GM23338 (cell line): Measurements from ENCODE around the gene KIF3C. TPM values are rescaled to one million over a fixed set of nuclear protein-coding genes. Genes with fewer than 3 reads are reported as not detected.
"Not testable (repeated sequence)": the region's sequence is repeated elsewhere in the genome, so short reads cannot be mapped to it uniquely, and the experiment has no call there.

Experiments used
- ATAC-seq: fragments of 200-7000 bp; cut with Tn5 transposase; 3 replicates; pipeline ENCODE4 v1.9.1; 2020
- DNase-seq: peaks from one replicate; pipeline ENCODE4 v3.0.0-alpha.2; 2015; ENCODE audit warnings: low spot score
- H2AFZ ChIP-seq: fragments of 200-600 bp; sonication (generic); 2 replicates; pipeline ENCODE4 v1.8.0; 2016; ENCODE audit warnings: antibody characterized with exemption, mild to moderate bottlenecking, moderate library complexity
- H3F3A ChIP-seq: fragments of 200-600 bp; sonication (generic); replicated peaks from 2 replicates; pipeline ENCODE4 v1.8.0; 2017; ENCODE audit warnings: antibody characterized with exemption, mixed run types, low read depth
- H3K27ac ChIP-seq: fragments of 200-600 bp; sonication (generic); 2 replicates; pipeline ENCODE4 v1.6.1; 2016; ENCODE audit warnings: low read depth
- H3K27me3 ChIP-seq: fragments of 200-600 bp; sonication (generic); 2 replicates; pipeline ENCODE4 v1.8.0; 2016; ENCODE audit warnings: mild to moderate bottlenecking, mixed run types, moderate library complexity; ENCODE audit not compliant: insufficient read depth
- H3K36me3 ChIP-seq: fragments of 200-600 bp; sonication (generic); 2 replicates; pipeline ENCODE4 v1.8.0; 2016; ENCODE audit warnings: mild to moderate bottlenecking; ENCODE audit not compliant: insufficient read depth
- H3K4me1 ChIP-seq: fragments of 200-600 bp; sonication (generic); 2 replicates; pipeline ENCODE4 v1.8.0; 2016; ENCODE audit warnings: mild to moderate bottlenecking, moderate library complexity; ENCODE audit not compliant: insufficient read depth
- H3K4me2 ChIP-seq: fragments of 200-600 bp; sonication (generic); 2 replicates; pipeline ENCODE4 v1.7.1; 2017; ENCODE audit warnings: mixed run types
- H3K4me3 ChIP-seq: fragments of 200-600 bp; sonication (generic); 2 replicates; pipeline ENCODE4 v1.6.1; 2016; ENCODE audit warnings: mixed run types
- H3K79me2 ChIP-seq: fragments of 200-600 bp; sonication (generic); replicated peaks from 2 replicates; pipeline ENCODE4 v1.8.0; 2017; ENCODE audit warnings: mild to moderate bottlenecking; ENCODE audit not compliant: insufficient read depth
- H3K9me2 ChIP-seq: fragments of 200-600 bp; sonication (generic); 2 replicates; pipeline ENCODE4 v1.8.0; 2017; ENCODE audit not compliant: insufficient read depth
- H4K20me1 ChIP-seq: fragments of 200-600 bp; sonication (generic); replicated peaks from 2 replicates; pipeline ENCODE4 v1.8.0; 2017; ENCODE audit warnings: mild to moderate bottlenecking; ENCODE audit not compliant: insufficient read depth
- H3K27ac Mint-ChIP-seq: 2 replicates; pipeline ENCODE4 v1.8.0; 2020; ENCODE audit warnings: inconsistent platforms, mild to moderate bottlenecking, moderate library complexity, mixed read lengths
- H3K27me3 Mint-ChIP-seq: 3 replicates; pipeline ENCODE4 v1.8.0; 2022; ENCODE audit warnings: low read depth, mild to moderate bottlenecking, moderate library complexity, mixed read lengths, inconsistent platforms; ENCODE audit not compliant: insufficient read depth, poor library complexity
- H3K36me3 Mint-ChIP-seq: 3 replicates; pipeline ENCODE4 v1.8.0; 2021; ENCODE audit warnings: low read depth, mild to moderate bottlenecking, inconsistent platforms, moderate library complexity, mixed read lengths
- H3K4me1 Mint-ChIP-seq: 3 replicates; pipeline ENCODE4 v1.8.0; 2020; ENCODE audit warnings: mild to moderate bottlenecking, inconsistent platforms, mixed read lengths
- H3K4me3 Mint-ChIP-seq: 3 replicates; pipeline ENCODE4 v1.8.0; 2021; ENCODE audit warnings: moderate library complexity, mild to moderate bottlenecking, inconsistent platforms, mixed read lengths
- H3K9me3 Mint-ChIP-seq: 3 replicates; pipeline ENCODE4 v1.8.0; 2020; ENCODE audit warnings: moderate library complexity, mild to moderate bottlenecking, inconsistent platforms, mixed read lengths
- EZH2 ChIP-seq: fragments of 200-600 bp; sonication (generic); IDR thresholded peaks from one replicate; pipeline ENCODE4 v1.8.0; 2017; ENCODE audit warnings: antibody characterized with exemption, mild to moderate bottlenecking, low read depth; ENCODE audit not compliant: unreplicated experiment
- EZH2phosphoT487 ChIP-seq: fragments of 200-600 bp; sonication (generic); IDR thresholded peaks from one replicate; pipeline ENCODE4 v1.8.1; 2018; ENCODE audit warnings: antibody characterized with exemption; ENCODE audit not compliant: unreplicated experiment
- POLR2AphosphoS5 ChIP-seq: IDR thresholded peaks from 2 replicates; pipeline ENCODE4 v1.6.1; 2016; ENCODE audit warnings: antibody characterized with exemption, low read depth
- STAT1 ChIP-seq: IDR thresholded peaks from one replicate; pipeline ENCODE4 v1.6.1; 2016; ENCODE audit warnings: antibody characterized with exemption; ENCODE audit not compliant: unreplicated experiment
- ZNF114 ChIP-seq: fragments of 250-450 bp; sonication (Bioruptor Pico); IDR thresholded peaks from 2 replicates; pipeline ENCODE4 v1.5.0; 2020; ENCODE audit warnings: mild to moderate bottlenecking, moderate library complexity
- polyA plus RNA-seq: library from polyadenylated mRNA; unstranded; fragments of >200 nt; fragmentation: Nextera tagmentation; extraction: Ambion mirVana; gene quantifications from 2 replicates; pipeline ENCODE4 v1.2.1, GENCODE V29; 2016
- total RNA-seq: library from RNA; depleted of rRNA; stranded (reverse); fragments of >200 nt; shearing (Covaris generic); gene quantifications from 2 replicates; pipeline ENCODE4 v1.2.3, GENCODE V29; 2014
- TF ChIP-seq, protein P1 (sequence below): IDR thresholded peaks from one replicate; pipeline ENCODE4 v1.6.1; 2018; ENCODE audit warnings: antibody characterized with exemption; ENCODE audit not compliant: unreplicated experiment
- TF ChIP-seq, protein P2 (sequence below): fragments of 250-450 bp; sonication (Bioruptor Pico); IDR thresholded peaks from 2 replicates; pipeline ENCODE4 v1.5.0; 2020; ENCODE audit warnings: mild to moderate bottlenecking, moderate library complexity

KIF3C gene
- total and polyA plus RNA-seq, 2 experiments from 2014 or later = 14.9 to 40.0 TPM

DNA sequence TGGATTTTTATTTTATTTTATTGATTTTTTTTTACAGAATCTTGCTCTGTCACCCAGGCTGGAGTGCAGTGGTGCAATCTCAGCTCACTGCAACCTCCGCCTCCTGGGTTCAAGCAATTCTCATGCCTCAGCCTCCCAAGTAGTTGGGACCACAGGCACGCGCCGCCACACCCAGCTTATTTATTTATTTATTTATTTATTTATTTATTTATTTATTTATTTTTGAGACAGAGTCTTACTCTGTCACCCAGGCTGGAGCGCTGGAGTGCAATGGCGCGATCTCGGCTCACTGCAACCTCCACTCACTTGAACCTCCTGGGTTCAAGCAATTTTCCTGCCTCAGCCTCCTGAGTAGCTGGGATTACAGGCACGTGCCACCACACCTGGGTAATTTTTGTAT, 86.0 kb downstream of the KIF3C start:
- not testable (repeated sequence) for DNase-seq, H3K4me3 Mint-ChIP-seq, H3K27me3 ChIP-seq, H3K27ac ChIP-seq, H3K36me3 ChIP-seq, H3K4me3 ChIP-seq, H3K4me1 Mint-ChIP-seq, H3F3A ChIP-seq, ATAC-seq, H3K27ac Mint-ChIP-seq, H2AFZ ChIP-seq, H3K27me3 Mint-ChIP-seq, H3K79me2 ChIP-seq, H3K9me3 Mint-ChIP-seq, H3K9me2 ChIP-seq, H3K4me1 ChIP-seq, H3K36me3 Mint-ChIP-seq, H3K4me2 ChIP-seq, H4K20me1 ChIP-seq

DNA sequence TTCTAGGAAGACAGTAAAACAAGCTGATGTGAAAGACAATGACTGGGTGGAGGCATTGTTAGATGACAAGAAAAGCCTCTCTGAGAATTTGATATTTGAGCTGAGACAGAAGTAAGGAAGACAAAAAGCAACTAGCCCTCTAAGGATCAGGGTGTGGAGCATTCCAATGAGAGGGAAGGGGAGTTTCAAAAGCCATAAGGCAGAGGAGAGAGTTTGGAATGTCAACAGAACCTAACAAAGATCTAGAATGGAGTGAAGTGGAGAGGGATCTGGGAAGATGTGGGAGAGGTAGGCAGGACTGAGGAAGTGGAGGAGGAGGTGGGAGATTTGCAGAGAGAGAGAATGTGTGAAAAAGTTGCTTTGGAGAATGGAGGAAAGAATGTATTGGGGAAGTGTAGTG, 86.7 kb downstream of the KIF3C start:
- Histone ChIP-seq H2AFZ (peak overlapping the region; percentile 45), H3K27ac (no peak overlapping the region), H3K9me2 (no peaks in the 10 kb centered on the region), H3K27me3 (no peaks in the 10 kb centered on the region), H3K36me3 (no peaks in the 10 kb centered on the region), H3K4me1 (peaks cover 7% of the 10 kb centered on the region; the same call in 1 of the 2 replicates), H3F3A (no peaks in the 10 kb centered on the region), H4K20me1 (no peaks in the 10 kb centered on the region; the same call in 1 of the 2 replicates), H3K79me2 (no peaks in the 10 kb centered on the region), H3K4me2 (0 out of 2 replicates have a peak overlapping the region, but pooled peaks have one; percentile 7), H3K4me3 (no peak overlapping the region)
- H3K27ac Mint-ChIP-seq = no peak overlapping the region
- peaks cover 10% of the 10 kb centered on the region for H3K27me3 Mint-ChIP-seq
- no peaks in the 10 kb centered on the region; the same call in 2 of the 3 replicates for H3K9me3 Mint-ChIP-seq
- H3K4me3 Mint-ChIP-seq = no peak overlapping the region
- DNase-seq = peak; percentile 36
- no peaks in the 10 kb centered on the region for H3K36me3 Mint-ChIP-seq
- TF ChIP-seq EZH2 (no peak), EZH2phosphoT487 (no peak), POLR2AphosphoS5 (no peak), ZNF114 (CRISPR knock-in tag) (no peak), STAT1 (no peak)
- TF ChIP-seq, protein P1, sequence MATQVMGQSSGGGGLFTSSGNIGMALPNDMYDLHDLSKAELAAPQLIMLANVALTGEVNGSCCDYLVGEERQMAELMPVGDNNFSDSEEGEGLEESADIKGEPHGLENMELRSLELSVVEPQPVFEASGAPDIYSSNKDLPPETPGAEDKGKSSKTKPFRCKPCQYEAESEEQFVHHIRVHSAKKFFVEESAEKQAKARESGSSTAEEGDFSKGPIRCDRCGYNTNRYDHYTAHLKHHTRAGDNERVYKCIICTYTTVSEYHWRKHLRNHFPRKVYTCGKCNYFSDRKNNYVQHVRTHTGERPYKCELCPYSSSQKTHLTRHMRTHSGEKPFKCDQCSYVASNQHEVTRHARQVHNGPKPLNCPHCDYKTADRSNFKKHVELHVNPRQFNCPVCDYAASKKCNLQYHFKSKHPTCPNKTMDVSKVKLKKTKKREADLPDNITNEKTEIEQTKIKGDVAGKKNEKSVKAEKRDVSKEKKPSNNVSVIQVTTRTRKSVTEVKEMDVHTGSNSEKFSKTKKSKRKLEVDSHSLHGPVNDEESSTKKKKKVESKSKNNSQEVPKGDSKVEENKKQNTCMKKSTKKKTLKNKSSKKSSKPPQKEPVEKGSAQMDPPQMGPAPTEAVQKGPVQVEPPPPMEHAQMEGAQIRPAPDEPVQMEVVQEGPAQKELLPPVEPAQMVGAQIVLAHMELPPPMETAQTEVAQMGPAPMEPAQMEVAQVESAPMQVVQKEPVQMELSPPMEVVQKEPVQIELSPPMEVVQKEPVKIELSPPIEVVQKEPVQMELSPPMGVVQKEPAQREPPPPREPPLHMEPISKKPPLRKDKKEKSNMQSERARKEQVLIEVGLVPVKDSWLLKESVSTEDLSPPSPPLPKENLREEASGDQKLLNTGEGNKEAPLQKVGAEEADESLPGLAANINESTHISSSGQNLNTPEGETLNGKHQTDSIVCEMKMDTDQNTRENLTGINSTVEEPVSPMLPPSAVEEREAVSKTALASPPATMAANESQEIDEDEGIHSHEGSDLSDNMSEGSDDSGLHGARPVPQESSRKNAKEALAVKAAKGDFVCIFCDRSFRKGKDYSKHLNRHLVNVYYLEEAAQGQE = no peak
- TF ChIP-seq, protein P2, sequence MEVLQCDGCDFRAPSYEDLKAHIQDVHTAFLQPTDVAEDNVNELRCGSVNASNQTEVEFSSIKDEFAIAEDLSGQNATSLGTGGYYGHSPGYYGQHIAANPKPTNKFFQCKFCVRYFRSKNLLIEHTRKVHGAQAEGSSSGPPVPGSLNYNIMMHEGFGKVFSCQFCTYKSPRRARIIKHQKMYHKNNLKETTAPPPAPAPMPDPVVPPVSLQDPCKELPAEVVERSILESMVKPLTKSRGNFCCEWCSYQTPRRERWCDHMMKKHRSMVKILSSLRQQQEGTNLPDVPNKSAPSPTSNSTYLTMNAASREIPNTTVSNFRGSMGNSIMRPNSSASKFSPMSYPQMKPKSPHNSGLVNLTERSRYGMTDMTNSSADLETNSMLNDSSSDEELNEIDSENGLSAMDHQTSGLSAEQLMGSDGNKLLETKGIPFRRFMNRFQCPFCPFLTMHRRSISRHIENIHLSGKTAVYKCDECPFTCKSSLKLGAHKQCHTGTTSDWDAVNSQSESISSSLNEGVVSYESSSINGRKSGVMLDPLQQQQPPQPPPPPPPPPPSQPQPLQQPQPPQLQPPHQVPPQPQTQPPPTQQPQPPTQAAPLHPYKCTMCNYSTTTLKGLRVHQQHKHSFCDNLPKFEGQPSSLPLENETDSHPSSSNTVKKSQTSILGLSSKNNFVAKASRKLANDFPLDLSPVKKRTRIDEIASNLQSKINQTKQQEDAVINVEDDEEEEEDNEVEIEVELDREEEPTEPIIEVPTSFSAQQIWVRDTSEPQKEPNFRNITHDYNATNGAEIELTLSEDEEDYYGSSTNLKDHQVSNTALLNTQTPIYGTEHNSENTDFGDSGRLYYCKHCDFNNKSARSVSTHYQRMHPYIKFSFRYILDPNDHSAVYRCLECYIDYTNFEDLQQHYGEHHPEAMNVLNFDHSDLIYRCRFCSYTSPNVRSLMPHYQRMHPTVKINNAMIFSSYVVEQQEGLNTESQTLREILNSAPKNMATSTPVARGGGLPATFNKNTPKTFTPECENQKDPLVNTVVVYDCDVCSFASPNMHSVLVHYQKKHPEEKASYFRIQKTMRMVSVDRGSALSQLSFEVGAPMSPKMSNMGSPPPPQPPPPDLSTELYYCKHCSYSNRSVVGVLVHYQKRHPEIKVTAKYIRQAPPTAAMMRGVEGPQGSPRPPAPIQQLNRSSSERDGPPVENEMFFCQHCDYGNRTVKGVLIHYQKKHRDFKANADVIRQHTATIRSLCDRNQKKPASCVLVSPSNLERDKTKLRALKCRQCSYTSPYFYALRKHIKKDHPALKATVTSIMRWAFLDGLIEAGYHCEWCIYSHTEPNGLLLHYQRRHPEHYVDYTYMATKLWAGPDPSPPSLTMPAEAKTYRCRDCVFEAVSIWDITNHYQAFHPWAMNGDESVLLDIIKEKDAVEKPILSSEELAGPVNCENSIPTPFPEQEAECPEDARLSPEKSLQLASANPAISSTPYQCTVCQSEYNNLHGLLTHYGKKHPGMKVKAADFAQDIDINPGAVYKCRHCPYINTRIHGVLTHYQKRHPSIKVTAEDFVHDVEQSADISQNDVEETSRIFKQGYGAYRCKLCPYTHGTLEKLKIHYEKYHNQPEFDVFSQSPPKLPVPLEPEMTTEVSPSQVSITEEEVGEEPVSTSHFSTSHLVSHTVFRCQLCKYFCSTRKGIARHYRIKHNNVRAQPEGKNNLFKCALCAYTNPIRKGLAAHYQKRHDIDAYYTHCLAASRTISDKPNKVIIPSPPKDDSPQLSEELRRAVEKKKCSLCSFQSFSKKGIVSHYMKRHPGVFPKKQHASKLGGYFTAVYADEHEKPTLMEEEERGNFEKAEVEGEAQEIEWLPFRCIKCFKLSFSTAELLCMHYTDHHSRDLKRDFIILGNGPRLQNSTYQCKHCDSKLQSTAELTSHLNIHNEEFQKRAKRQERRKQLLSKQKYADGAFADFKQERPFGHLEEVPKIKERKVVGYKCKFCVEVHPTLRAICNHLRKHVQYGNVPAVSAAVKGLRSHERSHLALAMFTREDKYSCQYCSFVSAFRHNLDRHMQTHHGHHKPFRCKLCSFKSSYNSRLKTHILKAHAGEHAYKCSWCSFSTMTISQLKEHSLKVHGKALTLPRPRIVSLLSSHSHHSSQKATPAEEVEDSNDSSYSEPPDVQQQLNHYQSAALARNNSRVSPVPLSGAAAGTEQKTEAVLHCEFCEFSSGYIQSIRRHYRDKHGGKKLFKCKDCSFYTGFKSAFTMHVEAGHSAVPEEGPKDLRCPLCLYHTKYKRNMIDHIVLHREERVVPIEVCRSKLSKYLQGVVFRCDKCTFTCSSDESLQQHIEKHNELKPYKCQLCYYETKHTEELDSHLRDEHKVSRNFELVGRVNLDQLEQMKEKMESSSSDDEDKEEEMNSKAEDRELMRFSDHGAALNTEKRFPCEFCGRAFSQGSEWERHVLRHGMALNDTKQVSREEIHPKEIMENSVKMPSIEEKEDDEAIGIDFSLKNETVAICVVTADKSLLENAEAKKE (CRISPR knock-in tag) = no peak
- ATAC-seq = peak; percentile 62
- peaks cover 7% of the 10 kb centered on the region for H3K4me1 Mint-ChIP-seq
